HG03159 (cell line): Measurements from ENCODE around the gene LFNG.

Source experiments
- ATAC-seq: cut with Tn5 transposase; IDR thresholded peaks from one replicate; pipeline ENCODE4 v1.9.1; 2021; ENCODE audit warnings: mild to moderate bottlenecking, moderate library complexity; ENCODE audit not compliant: unreplicated experiment

Gene LFNG

GRCh38 chr7:2566890-2567678 is 47.5 kb downstream of the LFNG start:
- ATAC-seq, result no peak

GRCh38 chr7:2567679-2568278 is 48.2 kb downstream of the LFNG start:
- ATAC-seq, result no peak

GRCh38 chr7:2568521-2569223 is 49.1 kb downstream of the LFNG start:
- no peak for ATAC-seq

GRCh38 chr7:2569421-2569820 is 49.8 kb downstream of the LFNG start:
- ATAC-seq, result no peak

GRCh38 chr7:2570021-2570420 is 50.4 kb downstream of the LFNG start:
- ATAC-seq, result no peak

- no peak for ATAC-seq
These were observed 51.8 kb downstream of the LFNG start for GRCh38 chr7:2571409-2571808.

GRCh38 chr7:2572101-2572842 is 52.7 kb downstream of the LFNG start:
- no peak for ATAC-seq

- no peak for ATAC-seq
These were observed 54.2 kb downstream of the LFNG start for GRCh38 chr7:2573761-2574160.

GRCh38 chr7:2575046-2575732 is 55.6 kb downstream of the LFNG start:
- no peak for ATAC-seq

GRCh38 chr7:2575733-2576340 is 56.3 kb downstream of the LFNG start:
- ATAC-seq, result no peak

- ATAC-seq, result no peak
These were observed 57.3 kb downstream of the LFNG start for GRCh38 chr7:2576742-2577491.
